MV-4-11 (cell line): ENCODE measurements around the gene DDX43.
"Not testable (repeated sequence)": the region's sequence is repeated elsewhere in the genome, so short reads cannot be mapped to it uniquely, and the experiment has no call there.

Experiments used
- DNase-seq: peaks from one replicate; lab custom pipeline; 2025; lab: John Stamatoyannopoulos, UW

Gene DDX43

GRCh38 chr6:73388800-73389512, 5.7 kb upstream of the DDX43 start:
- DNase-seq: peak; percentile 60

- DNase-seq: no peak
Observed at GRCh38 chr6:73389854-73390253, 4.8 kb upstream of the DDX43 start.

GRCh38 chr6:73391675-73392074, 3.0 kb upstream of the DDX43 start:
- DNase-seq: no peak

- DNase-seq: not testable (repeated sequence)
Observed at GRCh38 chr6:73392188-73392587, 2.4 kb upstream of the DDX43 start.

- DNase-seq: no peak
Observed at GRCh38 chr6:73393278-73393677, 1.4 kb upstream of the DDX43 start.

GRCh38 chr6:73395875-73396274, 1.2 kb downstream of the DDX43 start:
- no peak for DNase-seq

GRCh38 chr6:73400656-73401055, 6.0 kb downstream of the DDX43 start:
- no peak for DNase-seq

GRCh38 chr6:73409395-73409794, 14.8 kb downstream of the DDX43 start:
- no peak for DNase-seq

GRCh38 chr6:73413102-73413501, 18.5 kb downstream of the DDX43 start:
- DNase-seq: no peak

- peak; percentile 59 for DNase-seq
Observed at GRCh38 chr6:73418081-73418741, 23.6 kb downstream of the DDX43 start.

- no peak for DNase-seq
Observed at GRCh38 chr6:73421534-73421933, 26.9 kb downstream of the DDX43 start.

GRCh38 chr6:73435236-73435635, 40.6 kb downstream of the DDX43 start:
- DNase-seq: no peak

GRCh38 chr6:73443555-73443954, 48.9 kb downstream of the DDX43 start:
- DNase-seq: no peak

- peak; percentile 48 for DNase-seq
Observed at GRCh38 chr6:73451223-73452106, 56.8 kb downstream of the DDX43 start.

- peak; percentile 95 for DNase-seq
Observed at GRCh38 chr6:73452107-73452461, 57.5 kb downstream of the DDX43 start, which contains the start of gene CGAS. TSS of gene CGAS (minus strand) at chr6:73452297. CDS start at chr6:73452181, 116 bp downstream.

GRCh38 chr6:73455865-73456629, 61.4 kb downstream of the DDX43 start:
- DNase-seq: peak; percentile 94

GRCh38 chr6:73459474-73459873, 64.8 kb downstream of the DDX43 start:
- peak; percentile 76 for DNase-seq

GRCh38 chr6:73460056-73460455, 65.4 kb downstream of the DDX43 start:
- peak; percentile 87 for DNase-seq

- DNase-seq: peak; percentile 98
Observed at GRCh38 chr6:73461537-73462350, 67.1 kb downstream of the DDX43 start, which contains the start of gene MTO1. TSS of gene MTO1 (plus strand) at chr6:73461737. CDS start at chr6:73461855, 118 bp downstream.
